Activated CD4-positive, alpha-beta memory T cell treated with anti-CD3 and anti-CD28 coated beads for 36 hours (primary cell): Measurements from ENCODE around the gene POMT2. TPM values are rescaled to one million over a fixed set of nuclear protein-coding genes. Genes with fewer than 3 reads are reported as not detected.
A peak's percentile ranks its signal among the peaks of the same experiment; 100 is the strongest.

Source experiments
- CTCF ChIA-PET: fragments of 350-600 bp; sonication (Branson Sonifier 250); formaldehyde crosslinking; loops from one replicate; lab custom pipeline; 2021; ENCODE audit warnings: antibody characterized with exemption, inconsistent platforms; lab: Charles Lee
- POLR2A ChIA-PET: fragments of 350-600 bp; sonication (Branson Sonifier 250); formaldehyde crosslinking; loops from one replicate; lab custom pipeline; 2021; ENCODE audit warnings: antibody characterized with exemption; lab: Charles Lee
- DNase-seq: peaks from one replicate; pipeline ENCODE4 v3.0.0-alpha.2; 2020
- H3K27ac Mint-ChIP-seq: one replicate; pipeline ENCODE4 v1.8.0; 2021; ENCODE audit warnings: mixed read lengths
- H3K27me3 Mint-ChIP-seq: one replicate; pipeline ENCODE4 v1.8.0; 2021; ENCODE audit warnings: mixed read lengths
- H3K36me3 Mint-ChIP-seq: one replicate; pipeline ENCODE4 v1.8.0; 2021; ENCODE audit warnings: mixed read lengths
- H3K4me1 Mint-ChIP-seq: one replicate; pipeline ENCODE4 v1.8.0; 2021; ENCODE audit warnings: low read depth, mixed read lengths
- H3K4me3 Mint-ChIP-seq: one replicate; pipeline ENCODE4 v1.8.0; 2021; ENCODE audit warnings: mild to moderate bottlenecking, mixed read lengths
- H3K9me3 Mint-ChIP-seq: one replicate; pipeline ENCODE4 v1.8.0; 2021; ENCODE audit warnings: mixed read lengths
- intact Hi-C: fragments of 100-400 bp; cut with micrococcal nuclease; formaldehyde crosslinking; loops from one replicate; pipeline ENCODE4 v1.15.1; 2023
- total RNA-seq, 2 experiments: library from RNA; stranded (reverse); gene quantifications; one replicate each; pipeline ENCODE4 v1.2.3, GENCODE V29; 2021

Gene POMT2, protein sequence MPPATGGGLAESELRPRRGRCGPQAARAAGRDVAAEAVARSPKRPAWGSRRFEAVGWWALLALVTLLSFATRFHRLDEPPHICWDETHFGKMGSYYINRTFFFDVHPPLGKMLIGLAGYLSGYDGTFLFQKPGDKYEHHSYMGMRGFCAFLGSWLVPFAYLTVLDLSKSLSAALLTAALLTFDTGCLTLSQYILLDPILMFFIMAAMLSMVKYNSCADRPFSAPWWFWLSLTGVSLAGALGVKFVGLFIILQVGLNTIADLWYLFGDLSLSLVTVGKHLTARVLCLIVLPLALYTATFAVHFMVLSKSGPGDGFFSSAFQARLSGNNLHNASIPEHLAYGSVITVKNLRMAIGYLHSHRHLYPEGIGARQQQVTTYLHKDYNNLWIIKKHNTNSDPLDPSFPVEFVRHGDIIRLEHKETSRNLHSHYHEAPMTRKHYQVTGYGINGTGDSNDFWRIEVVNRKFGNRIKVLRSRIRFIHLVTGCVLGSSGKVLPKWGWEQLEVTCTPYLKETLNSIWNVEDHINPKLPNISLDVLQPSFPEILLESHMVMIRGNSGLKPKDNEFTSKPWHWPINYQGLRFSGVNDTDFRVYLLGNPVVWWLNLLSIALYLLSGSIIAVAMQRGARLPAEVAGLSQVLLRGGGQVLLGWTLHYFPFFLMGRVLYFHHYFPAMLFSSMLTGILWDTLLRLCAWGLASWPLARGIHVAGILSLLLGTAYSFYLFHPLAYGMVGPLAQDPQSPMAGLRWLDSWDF
- 10 to 100 TPM; 12.9 to 13.1 TPM for total RNA-seq

DNA sequence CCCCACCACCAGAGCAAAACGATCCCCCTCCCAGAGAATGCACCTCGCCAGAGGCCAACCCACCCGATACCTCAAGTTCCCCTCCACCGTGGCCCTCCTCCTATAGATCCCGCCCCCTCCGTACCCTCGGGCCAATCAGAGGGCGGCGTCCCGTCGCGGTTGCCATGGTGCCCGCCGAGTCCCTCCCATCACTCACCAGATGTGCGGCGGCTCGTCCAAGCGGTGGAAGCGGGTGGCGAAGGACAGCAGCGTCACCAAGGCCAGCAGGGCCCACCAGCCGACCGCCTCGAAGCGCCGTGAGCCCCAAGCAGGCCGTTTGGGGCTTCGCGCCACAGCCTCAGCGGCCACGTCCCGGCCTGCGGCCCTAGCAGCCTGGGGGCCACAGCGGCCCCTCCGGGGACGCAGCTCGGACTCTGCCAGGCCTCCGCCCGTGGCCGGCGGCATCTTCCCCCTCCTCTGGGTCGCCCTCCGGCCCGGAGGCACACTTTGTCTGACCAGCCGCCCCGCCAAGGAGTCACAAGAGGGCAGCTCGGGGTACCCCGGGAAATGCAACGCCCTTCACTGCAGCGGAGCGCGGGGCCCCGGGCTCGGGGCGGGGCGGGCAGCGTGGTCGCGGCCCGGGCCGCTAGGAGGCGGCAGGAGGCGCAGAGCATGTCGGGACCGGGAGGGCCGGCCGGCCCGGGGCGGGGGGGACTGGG is at the start of gene POMT2:
Gene POMT2, minus strand, starts transcription at position 646 of the 698 bp plus-strand sequence. Its CDS starts 202 bp downstream, at position 444.
- H3K9me3 Mint-ChIP-seq, result no peaks in the 10 kb centered on the region
- H3K4me3 Mint-ChIP-seq, result peak within 1 kb of the TSS; percentile 93
- ChIA-PET CTCF (interaction anchor here (0.6 to 4.2 kb wide), 12 partner anchors 16 to 385 kb away, joined by 3 to 19 read pairs (median 4); partner anchors contain the start of genes SAMD15 and TMED8), POLR2A (interaction anchor here (1.1 to 2.2 kb wide), 5 partner anchors 11 to 222 kb away, joined by 3 to 30 read pairs (median 4); partner anchors contain the start of genes CIPC, SAMD15 and TMED8)
- intact Hi-C loops, result loop anchor here (2.0 to 5.0 kb wide), 2 partner anchors 296 to 363 kb away; partner anchors contain the start of gene SPTLC2
- peak within 1 kb of the TSS; percentile 99 for H3K27ac Mint-ChIP-seq
- no peaks in the 10 kb centered on the region for H3K27me3 Mint-ChIP-seq
- DNase-seq, result peak; percentile 95
- no peaks in the 10 kb centered on the region for H3K36me3 Mint-ChIP-seq
- peaks cover 17% of the 10 kb centered on the region for H3K4me1 Mint-ChIP-seq

DNA sequence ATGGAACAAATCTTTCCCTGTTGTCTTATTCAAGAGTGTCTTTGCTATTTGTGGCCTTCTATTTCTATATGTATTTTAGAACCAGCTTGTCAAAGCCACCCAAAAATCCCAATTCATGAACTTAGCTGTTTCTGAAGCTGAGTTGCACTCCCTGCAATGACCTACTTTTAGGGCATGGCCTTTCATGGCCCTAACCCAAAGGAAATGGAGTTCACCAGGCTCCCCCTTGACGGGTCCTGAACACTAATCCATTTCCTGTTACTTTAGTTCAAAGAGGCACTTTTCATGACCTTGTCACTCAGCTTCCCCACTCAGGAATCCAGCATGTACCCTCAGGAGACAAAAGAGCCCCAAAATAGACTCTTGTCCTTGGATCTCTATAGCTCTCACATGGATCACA is 48.6 kb upstream of the POMT2 start:
- DNase-seq, result peak; percentile 17
- H3K4me3 Mint-ChIP-seq, result no peak overlapping the region
- peaks cover 11% of the 10 kb centered on the region for H3K36me3 Mint-ChIP-seq
- CTCF ChIA-PET, result interaction anchor here (1.3 kb wide), 1 partner anchor 48 kb away, joined by 6 read pairs; the partner anchor contains the start of genes GSTZ1 and POMT2
- peak overlapping the region; percentile 63 for H3K27ac Mint-ChIP-seq
- no peaks in the 10 kb centered on the region for H3K9me3 Mint-ChIP-seq
- POLR2A ChIA-PET, result no interaction called here
- intact Hi-C loops, result no loop called here
- no peaks in the 10 kb centered on the region for H3K27me3 Mint-ChIP-seq
- peaks cover 36% of the 10 kb centered on the region for H3K4me1 Mint-ChIP-seq

DNA sequence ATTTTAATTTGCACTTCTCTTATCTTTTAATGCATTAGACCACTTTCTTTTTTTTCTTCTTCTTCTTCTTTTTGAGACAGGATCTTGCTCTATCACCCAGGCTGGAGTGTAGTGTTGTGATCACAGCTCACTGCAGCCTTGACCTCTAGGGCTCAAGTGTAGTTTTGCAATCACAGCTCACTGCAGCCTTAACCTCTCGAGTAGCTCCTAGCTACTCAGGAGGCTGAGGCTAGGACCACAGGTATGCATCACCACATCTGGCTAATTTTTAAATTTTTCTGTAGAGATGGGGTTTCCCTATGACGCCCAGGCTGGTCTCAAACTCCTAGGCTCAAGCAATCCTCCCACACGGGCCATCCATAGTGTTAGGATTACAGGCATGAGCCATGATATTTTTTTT is 43.5 kb upstream of the POMT2 start:
- H3K27ac Mint-ChIP-seq, result no peak overlapping the region

DNA sequence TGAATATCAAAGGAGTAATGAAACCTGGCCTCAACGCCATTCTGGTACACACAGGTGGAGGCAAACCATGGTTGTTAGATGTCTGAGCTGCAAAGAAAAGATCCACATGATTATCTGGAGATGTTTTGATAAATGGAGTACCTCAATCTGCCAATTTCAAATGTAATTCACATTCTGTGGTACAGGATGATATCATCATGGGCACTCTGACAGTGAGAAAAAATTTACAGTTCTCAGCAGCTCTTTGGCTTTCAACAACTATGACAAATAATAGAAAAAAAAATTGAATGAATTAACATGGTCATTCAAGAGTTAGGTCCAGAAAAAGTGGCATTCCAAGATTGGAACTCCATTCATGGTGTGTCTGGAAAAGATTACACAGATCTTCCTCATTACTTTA is 38.9 kb upstream of the POMT2 start:
- DNase-seq, result no peak
- H3K36me3 Mint-ChIP-seq, result no peaks in the 10 kb centered on the region
- peaks cover 15% of the 10 kb centered on the region for H3K4me1 Mint-ChIP-seq
- intact Hi-C loops, result no loop called here
- CTCF ChIA-PET, result interaction anchor here (0.8 kb wide), 1 partner anchor 17 kb away, joined by 4 read pairs; the partner anchor contains the start of genes SAMD15 and TMED8
- no peak overlapping the region for H3K4me3 Mint-ChIP-seq
- H3K27me3 Mint-ChIP-seq, result no peaks in the 10 kb centered on the region
- H3K9me3 Mint-ChIP-seq, result no peaks in the 10 kb centered on the region
- no peak overlapping the region for H3K27ac Mint-ChIP-seq
- POLR2A ChIA-PET, result no interaction called here

More for the DNA sequence above, 43.5 kb upstream of the POMT2 start:
- Mint-ChIP-seq H3K4me1 (peaks cover 16% of the 10 kb centered on the region), H3K27me3 (no peaks in the 10 kb centered on the region), H3K9me3 (no peaks in the 10 kb centered on the region), H3K36me3 (no peaks in the 10 kb centered on the region), H3K4me3 (no peak overlapping the region)
- ChIA-PET POLR2A (no interaction called here), CTCF (no interaction called here)
- DNase-seq, result no peak
- intact Hi-C loops, result no loop called here

DNA sequence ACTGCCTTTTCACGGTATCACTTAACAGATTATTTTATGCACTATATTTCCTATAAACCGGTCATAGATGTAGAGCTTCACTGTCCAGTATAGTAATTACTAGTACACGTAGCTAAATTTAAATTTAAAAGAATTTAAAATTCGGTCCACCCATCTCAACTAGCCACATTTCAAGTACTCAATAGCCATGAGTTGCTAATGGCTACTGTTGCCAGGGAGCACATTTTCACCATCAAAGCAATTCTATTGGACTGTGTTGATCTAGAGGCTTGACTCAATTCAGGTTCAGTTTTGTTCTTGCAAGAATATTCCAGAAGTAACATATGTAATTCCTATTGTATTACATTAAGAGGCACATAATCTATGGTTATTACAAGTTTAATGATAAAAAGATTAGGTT is 36.2 kb upstream of the POMT2 start:
- intact Hi-C loops, result no loop called here
- Mint-ChIP-seq H3K27me3 (no peaks in the 10 kb centered on the region), H3K27ac (no peak overlapping the region), H3K4me3 (no peak overlapping the region), H3K9me3 (no peaks in the 10 kb centered on the region), H3K36me3 (no peaks in the 10 kb centered on the region), H3K4me1 (peaks cover 8% of the 10 kb centered on the region)
- POLR2A ChIA-PET, result interaction anchor here (0.6 kb wide), 1 partner anchor 31 kb away, joined by 3 read pairs; no protein-coding TSS in a partner anchor
- CTCF ChIA-PET, result interaction anchor here (2.9 kb wide), 1 partner anchor 41 kb away, joined by 9 read pairs; no protein-coding TSS in a partner anchor
- no peak for DNase-seq

DNA sequence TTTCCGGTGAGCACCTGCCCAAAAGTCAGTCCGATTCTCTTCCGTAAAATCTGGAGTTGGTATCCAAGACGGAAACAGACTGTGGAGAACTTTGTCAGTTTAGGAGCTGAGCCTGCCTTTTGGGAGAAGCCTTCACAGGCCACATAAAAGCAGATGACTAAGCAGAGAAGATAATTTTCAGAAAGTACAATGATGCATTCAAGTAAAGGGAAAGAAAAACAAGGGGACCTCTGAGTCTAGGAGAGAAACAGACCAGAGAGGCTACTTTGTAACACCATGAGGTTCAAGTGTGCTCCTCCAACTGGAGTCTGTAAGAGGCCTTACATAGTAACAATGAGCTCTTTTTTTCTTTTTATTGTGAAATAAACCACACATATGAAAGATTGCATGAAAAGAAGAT is 35.1 kb upstream of the POMT2 start:
- no peaks in the 10 kb centered on the region for H3K27me3 Mint-ChIP-seq
- no peak overlapping the region for H3K4me3 Mint-ChIP-seq
- ChIA-PET CTCF (interaction anchor here (2.9 kb wide), 1 partner anchor 40 kb away, joined by 9 read pairs; no protein-coding TSS in a partner anchor), POLR2A (no interaction called here)
- peaks cover 6% of the 10 kb centered on the region for H3K4me1 Mint-ChIP-seq
- no peaks in the 10 kb centered on the region for H3K9me3 Mint-ChIP-seq
- peaks cover 2% of the 10 kb centered on the region for H3K36me3 Mint-ChIP-seq
- intact Hi-C loops, result no loop called here
- DNase-seq, result no peak
- H3K27ac Mint-ChIP-seq, result no peak overlapping the region

DNA sequence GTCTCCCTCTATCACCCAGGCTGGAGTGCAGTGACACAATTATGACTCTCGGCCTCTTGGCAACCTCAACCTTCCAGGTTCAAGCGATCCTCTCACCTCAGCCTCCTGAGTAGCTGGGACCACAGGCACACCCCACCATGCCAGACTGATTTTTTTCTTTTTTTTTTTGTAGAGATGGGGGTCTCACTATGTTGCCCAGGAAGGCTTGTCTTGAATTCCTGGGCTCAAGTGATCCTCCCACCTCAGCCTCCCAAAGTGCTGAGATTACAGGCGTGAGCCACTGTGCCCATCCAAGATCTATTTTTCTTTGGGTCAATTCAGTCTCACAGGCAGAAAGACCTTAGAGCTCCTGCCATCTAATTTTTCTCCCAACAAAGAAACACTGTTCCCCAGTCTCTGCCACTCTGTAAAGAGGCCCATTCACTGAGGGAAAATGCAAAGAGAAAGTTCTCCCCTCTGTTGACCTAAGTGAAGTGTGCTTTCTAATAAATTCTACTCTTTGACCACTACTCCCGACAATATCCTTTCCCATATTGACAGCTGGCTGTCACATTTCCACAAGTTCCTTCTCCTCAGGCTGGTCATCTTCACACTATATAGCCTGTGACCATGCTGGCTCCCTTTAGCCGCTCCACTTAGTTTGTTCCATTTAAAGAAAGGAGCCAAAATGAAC is 32.9 kb upstream of the POMT2 start:
- no peak for DNase-seq
- CTCF ChIA-PET, result no interaction called here
- Mint-ChIP-seq H3K9me3 (no peaks in the 10 kb centered on the region), H3K27me3 (no peaks in the 10 kb centered on the region), H3K27ac (no peak overlapping the region), H3K4me1 (peaks cover 2% of the 10 kb centered on the region), H3K4me3 (no peak overlapping the region), H3K36me3 (peaks cover 11% of the 10 kb centered on the region)
- intact Hi-C loops, result no loop called here
- POLR2A ChIA-PET, result no interaction called here

DNA sequence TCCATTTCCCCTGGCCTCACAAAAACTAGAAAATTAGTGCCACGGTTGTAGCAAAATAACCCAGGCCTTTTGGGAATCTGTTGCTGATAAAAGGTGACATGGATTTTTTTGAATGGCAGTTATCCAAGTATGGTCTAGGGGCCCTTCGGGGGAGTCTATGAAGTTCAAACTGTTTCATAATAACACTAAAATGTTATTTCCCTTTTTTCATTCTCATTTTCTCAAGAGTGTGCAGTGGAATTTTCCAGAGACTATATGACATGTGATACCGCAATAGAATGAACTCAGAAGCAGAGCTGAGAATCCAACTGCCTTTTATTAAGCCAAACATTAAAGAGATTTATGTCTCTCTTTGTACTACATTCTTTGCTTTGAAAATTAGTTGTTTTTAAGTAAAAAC is 27.1 kb upstream of the POMT2 start:
- ChIA-PET CTCF (no interaction called here), POLR2A (interaction anchor here (0.7 kb wide), 1 partner anchor 32 kb away, joined by 4 read pairs; no protein-coding TSS in a partner anchor)
- no peak for DNase-seq
- no peaks in the 10 kb centered on the region for H3K4me1 Mint-ChIP-seq
- no peak overlapping the region for H3K4me3 Mint-ChIP-seq
- no peaks in the 10 kb centered on the region for H3K9me3 Mint-ChIP-seq
- peaks cover 18% of the 10 kb centered on the region for H3K36me3 Mint-ChIP-seq
- intact Hi-C loops, result no loop called here
- H3K27ac Mint-ChIP-seq, result no peak overlapping the region
- no peaks in the 10 kb centered on the region for H3K27me3 Mint-ChIP-seq

DNA sequence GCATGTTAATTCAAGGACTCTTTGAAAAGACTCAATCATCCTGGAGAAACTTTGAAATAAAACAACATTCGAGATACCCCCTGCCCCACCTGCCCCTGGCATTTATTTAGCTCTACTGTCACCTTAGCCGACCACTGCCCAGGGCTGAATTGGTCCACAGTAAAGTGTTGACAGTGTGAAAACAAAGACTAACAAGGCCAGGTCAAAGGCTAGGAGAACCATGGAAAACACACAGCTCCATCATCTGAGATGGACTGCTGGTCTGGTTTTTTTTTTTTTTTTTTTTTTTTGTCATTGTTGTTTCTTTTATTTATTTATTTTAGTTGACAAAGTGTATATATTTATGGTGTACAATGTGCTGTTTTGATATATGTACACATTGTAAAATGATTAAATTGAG is 25.8 kb upstream of the POMT2 start:
- ChIA-PET POLR2A (no interaction called here), CTCF (interaction anchor here (0.6 kb wide), 1 partner anchor 44 kb away, joined by 3 read pairs; no protein-coding TSS in a partner anchor)
- no peaks in the 10 kb centered on the region for H3K4me1 Mint-ChIP-seq
- no peaks in the 10 kb centered on the region for H3K9me3 Mint-ChIP-seq
- no peak overlapping the region for H3K4me3 Mint-ChIP-seq
- intact Hi-C loops, result no loop called here
- no peak overlapping the region for H3K27ac Mint-ChIP-seq
- peaks cover 21% of the 10 kb centered on the region for H3K36me3 Mint-ChIP-seq
- no peak for DNase-seq
- H3K27me3 Mint-ChIP-seq, result no peaks in the 10 kb centered on the region

DNA sequence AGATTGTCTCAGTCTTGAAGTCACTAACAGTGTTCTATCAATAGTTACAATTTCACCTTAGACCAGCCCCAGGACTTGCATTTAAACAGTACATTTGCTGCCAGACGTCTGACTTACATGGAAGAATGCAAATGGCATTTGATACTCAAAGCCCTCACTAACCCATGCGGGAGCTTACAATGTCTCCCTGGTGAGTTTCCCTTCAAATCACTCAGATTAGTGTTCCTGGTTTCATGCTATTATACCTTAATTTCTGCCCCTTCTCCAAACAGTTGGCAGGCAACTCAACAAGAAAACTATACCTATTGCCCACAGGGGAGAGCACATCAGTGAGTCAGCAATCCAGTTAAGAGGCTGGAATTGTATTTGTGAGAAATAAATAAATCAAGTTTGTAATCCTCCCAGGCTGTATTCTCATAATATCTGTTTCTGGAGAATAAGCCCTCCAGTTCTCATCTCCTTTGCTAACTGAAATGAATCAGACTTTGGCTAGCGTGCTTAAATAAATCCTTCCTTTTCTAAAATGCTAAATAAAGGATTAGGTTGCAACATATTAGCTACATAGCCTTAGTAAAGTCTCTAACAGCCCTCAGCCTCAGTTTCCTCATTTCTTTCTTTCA is 23.8 kb upstream of the POMT2 start:
- peaks cover 20% of the 10 kb centered on the region for H3K36me3 Mint-ChIP-seq
- no peaks in the 10 kb centered on the region for H3K27me3 Mint-ChIP-seq
- H3K27ac Mint-ChIP-seq, result no peak overlapping the region
- CTCF ChIA-PET, result no interaction called here
- H3K4me3 Mint-ChIP-seq, result no peak overlapping the region
- POLR2A ChIA-PET, result no interaction called here
- intact Hi-C loops, result no loop called here
- H3K4me1 Mint-ChIP-seq, result no peaks in the 10 kb centered on the region
- DNase-seq, result no peak
- H3K9me3 Mint-ChIP-seq, result no peaks in the 10 kb centered on the region

DNA sequence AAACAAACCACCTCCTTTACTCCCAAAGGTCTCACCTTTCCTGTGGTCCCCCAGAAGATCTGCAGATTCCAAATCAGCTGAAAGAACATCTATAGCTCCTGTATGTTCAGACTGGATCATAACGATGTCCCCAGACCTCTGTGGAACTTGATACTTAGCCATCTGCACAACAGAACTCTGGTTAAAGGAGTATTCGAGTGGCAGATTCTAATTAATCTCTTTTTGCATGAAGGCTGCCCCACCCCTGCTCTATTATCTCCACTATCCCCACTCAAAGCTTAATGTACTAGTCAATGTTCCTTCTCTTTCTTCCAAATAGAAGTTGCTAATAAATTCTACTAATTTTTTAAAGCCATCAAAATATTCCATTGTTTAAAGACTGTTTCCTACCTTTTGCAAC is 23.0 kb upstream of the POMT2 start:
- H3K4me3 Mint-ChIP-seq, result no peak overlapping the region
- H3K9me3 Mint-ChIP-seq, result no peaks in the 10 kb centered on the region
- POLR2A ChIA-PET, result no interaction called here
- no peak for DNase-seq
- CTCF ChIA-PET, result no interaction called here
- H3K27ac Mint-ChIP-seq, result no peak overlapping the region
- intact Hi-C loops, result no loop called here
- H3K27me3 Mint-ChIP-seq, result no peaks in the 10 kb centered on the region
- H3K36me3 Mint-ChIP-seq, result peaks cover 17% of the 10 kb centered on the region
- H3K4me1 Mint-ChIP-seq, result no peaks in the 10 kb centered on the region
